Testis (tissue), 2 donors: ENCODE data around the gene COTL1.
"Not testable (repeated sequence)": the region's sequence is repeated elsewhere in the genome, so short reads cannot be mapped to it uniquely, and the experiment has no call there.

ENCODE experiments used
- CTCF ChIP-seq, 3 experiments: fragments of 450-650 bp in 2 of 3; fragments of 200-600 bp in 1 of 3; sonication (generic) in 1 of 3; IDR thresholded peaks; one replicate each; pipeline ENCODE4 v1.5.1; 2016 to 2019; ENCODE audit warnings: antibody characterized with exemption in 3 of 3, mild to moderate bottlenecking in 2 of 3, moderate library complexity in 1 of 3
- POLR2A ChIP-seq: fragments of 450-650 bp; IDR thresholded peaks from one replicate; pipeline ENCODE4 v1.6.1; 2017; ENCODE audit warnings: antibody characterized with exemption, mild to moderate bottlenecking, moderate library complexity

GRCh38 chr16:84620913-84621312 is 3.0 kb upstream of the COTL1 start:
- TF ChIP-seq CTCF (IDR thresholded peaks at IDR 0.05); POLR2A: not testable (repeated sequence)
